GM13977 (cell line): Measurements from ENCODE around the gene YPEL5.
"Not testable (repeated sequence)": the region's sequence is repeated elsewhere in the genome, so short reads cannot be mapped to it uniquely, and the experiment has no call there.

Source experiments
- DNase-seq: peaks from one replicate; pipeline ENCODE4 v3.0.0; 2012; ENCODE audit warnings: low spot score
- in situ Hi-C: fragments of 300-500 bp; cut with MboI; formaldehyde crosslinking; loops from one replicate; pipeline ENCODE4 v1.12.0; 2022; ENCODE audit warnings: low sequenced_read_pairs, low pct_unique_long_range_greater_than_20kb, mixed read lengths, inconsistent platforms; ENCODE audit not compliant: unreplicated experiment
- TF ChIP-seq, protein P1 (sequence below): IDR thresholded peaks from 2 replicates; pipeline ENCODE4 v1.5.1; 2012; ENCODE audit warnings: mild to moderate bottlenecking, control low read depth; ENCODE audit not compliant: insufficient read depth; ENCODE audit errors: extremely low read depth, missing control alignments

YPEL5 gene

GRCh38 chr2:30146337-30147195 is at the start of gene YPEL5:
Gene YPEL5, plus strand, starts transcription at chr2:30147007. Its CDS starts 9,645 bp downstream, at chr2:30156652.
- TF ChIP-seq, protein P1, sequence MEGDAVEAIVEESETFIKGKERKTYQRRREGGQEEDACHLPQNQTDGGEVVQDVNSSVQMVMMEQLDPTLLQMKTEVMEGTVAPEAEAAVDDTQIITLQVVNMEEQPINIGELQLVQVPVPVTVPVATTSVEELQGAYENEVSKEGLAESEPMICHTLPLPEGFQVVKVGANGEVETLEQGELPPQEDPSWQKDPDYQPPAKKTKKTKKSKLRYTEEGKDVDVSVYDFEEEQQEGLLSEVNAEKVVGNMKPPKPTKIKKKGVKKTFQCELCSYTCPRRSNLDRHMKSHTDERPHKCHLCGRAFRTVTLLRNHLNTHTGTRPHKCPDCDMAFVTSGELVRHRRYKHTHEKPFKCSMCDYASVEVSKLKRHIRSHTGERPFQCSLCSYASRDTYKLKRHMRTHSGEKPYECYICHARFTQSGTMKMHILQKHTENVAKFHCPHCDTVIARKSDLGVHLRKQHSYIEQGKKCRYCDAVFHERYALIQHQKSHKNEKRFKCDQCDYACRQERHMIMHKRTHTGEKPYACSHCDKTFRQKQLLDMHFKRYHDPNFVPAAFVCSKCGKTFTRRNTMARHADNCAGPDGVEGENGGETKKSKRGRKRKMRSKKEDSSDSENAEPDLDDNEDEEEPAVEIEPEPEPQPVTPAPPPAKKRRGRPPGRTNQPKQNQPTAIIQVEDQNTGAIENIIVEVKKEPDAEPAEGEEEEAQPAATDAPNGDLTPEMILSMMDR = no peak
- peak; percentile 98 for DNase-seq
- in situ Hi-C loops = no loop called here

DNA sequence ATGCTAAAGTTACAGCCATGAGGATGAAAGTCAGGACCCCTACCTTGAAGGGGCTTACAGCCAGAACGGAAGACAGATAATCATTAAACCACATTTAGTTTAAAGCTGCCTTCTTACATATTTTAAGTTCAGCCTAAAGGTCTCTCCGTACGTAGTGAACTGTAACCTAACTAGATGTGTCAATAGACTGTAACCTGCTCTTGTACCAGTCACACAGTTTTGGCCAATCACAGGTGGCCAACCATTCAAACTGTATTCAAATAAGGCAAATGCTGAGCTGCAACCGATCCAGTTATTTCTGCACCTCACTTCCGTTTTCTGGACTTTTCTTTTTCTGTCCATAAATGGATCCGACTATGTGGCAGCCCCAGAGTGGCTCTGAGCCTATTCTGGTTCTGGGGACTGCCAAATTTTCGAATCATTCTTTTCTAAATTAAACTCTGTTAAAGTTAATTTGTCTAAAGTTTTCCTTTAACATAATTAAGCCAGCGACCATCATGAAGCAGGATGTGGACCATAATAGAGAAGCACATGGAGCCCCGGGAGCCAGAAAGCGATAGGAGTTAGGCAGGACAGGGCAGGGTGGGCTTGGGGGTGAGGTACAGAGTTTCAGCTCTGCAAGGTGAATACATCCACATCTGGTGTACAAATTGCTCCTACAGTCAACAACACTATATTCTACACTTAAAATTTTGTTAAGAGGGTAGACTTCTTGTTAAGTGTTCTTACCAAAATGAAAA is 48.4 kb upstream of the YPEL5 start:
- TF ChIP-seq, protein P1 = no peak
- in situ Hi-C loops = no loop called here
- no peak for DNase-seq

GRCh38 chr2:30099366-30099765 is 47.4 kb upstream of the YPEL5 start:
- DNase-seq, in situ Hi-C loops: not testable (repeated sequence)

GRCh38 chr2:30100691-30101090 is 46.1 kb upstream of the YPEL5 start:
- DNase-seq, in situ Hi-C loops: not testable (repeated sequence)

DNA sequence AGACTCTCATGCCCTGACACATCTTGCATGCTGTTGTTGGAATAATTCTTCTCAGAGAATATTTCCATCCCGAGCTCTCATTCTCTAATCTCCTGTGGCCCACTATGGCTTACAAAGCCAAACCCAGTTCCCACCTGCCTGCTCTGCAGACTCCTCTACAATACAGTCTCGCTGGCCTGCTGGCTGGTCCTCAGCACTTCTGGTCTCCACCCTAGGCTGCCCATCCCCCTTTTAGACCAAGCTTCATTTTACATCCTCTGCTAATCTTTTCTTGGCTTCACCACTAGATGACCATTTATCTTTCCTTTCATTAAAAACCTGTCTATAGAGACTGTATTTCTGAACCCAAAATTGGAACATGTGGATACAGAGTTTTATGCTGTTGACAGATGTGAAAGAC is 42.5 kb upstream of the YPEL5 start:
- no peak for DNase-seq
- TF ChIP-seq, protein P1 = no peak
- in situ Hi-C loops = no loop called here

- in situ Hi-C loops = no loop called here
- no peak for DNase-seq
- TF ChIP-seq, protein P1 = no peak
These were observed 41.3 kb upstream of the YPEL5 start for GRCh38 chr2:30105556-30105955.

- in situ Hi-C loops = no loop called here
- TF ChIP-seq, protein P1 = no peak
- no peak for DNase-seq
These were observed 40.3 kb upstream of the YPEL5 start for GRCh38 chr2:30106543-30106942.
